Measurements from ENCODE around the gene KCNIP4. TPM values are rescaled to one million over a fixed set of nuclear protein-coding genes. Genes with fewer than 3 reads are reported as not detected.

Gene KCNIP4
- total RNA-seq, 1 donor from 2014 or later = not detected

- no peaks in the 10 kb centered on the region for H3K36me3 Mint-ChIP-seq (ENCODE audit: low read depth)
- no peak overlapping the region for H3K4me3 Mint-ChIP-seq (ENCODE audit: unreplicated experiment)
- TF ChIP-seq, protein P1, sequence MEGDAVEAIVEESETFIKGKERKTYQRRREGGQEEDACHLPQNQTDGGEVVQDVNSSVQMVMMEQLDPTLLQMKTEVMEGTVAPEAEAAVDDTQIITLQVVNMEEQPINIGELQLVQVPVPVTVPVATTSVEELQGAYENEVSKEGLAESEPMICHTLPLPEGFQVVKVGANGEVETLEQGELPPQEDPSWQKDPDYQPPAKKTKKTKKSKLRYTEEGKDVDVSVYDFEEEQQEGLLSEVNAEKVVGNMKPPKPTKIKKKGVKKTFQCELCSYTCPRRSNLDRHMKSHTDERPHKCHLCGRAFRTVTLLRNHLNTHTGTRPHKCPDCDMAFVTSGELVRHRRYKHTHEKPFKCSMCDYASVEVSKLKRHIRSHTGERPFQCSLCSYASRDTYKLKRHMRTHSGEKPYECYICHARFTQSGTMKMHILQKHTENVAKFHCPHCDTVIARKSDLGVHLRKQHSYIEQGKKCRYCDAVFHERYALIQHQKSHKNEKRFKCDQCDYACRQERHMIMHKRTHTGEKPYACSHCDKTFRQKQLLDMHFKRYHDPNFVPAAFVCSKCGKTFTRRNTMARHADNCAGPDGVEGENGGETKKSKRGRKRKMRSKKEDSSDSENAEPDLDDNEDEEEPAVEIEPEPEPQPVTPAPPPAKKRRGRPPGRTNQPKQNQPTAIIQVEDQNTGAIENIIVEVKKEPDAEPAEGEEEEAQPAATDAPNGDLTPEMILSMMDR (IDR thresholded peaks at IDR 0.05) = no peak
- peaks cover 34% of the 10 kb centered on the region for H3K27me3 Mint-ChIP-seq (ENCODE audit: low read depth)
- no peaks in the 10 kb centered on the region for H3K9me3 Mint-ChIP-seq (ENCODE audit: low read depth)
- no peak for DNase-seq (ENCODE audit: low spot score)
- no peak overlapping the region for H3K27ac Mint-ChIP-seq (ENCODE audit: unreplicated experiment)
- no peaks in the 10 kb centered on the region for H3K4me1 Mint-ChIP-seq (ENCODE audit: low read depth)
Measured at GRCh38 chr4:21752616-21753015, 196.0 kb downstream of the KCNIP4 start.

- Mint-ChIP-seq H3K36me3 (ENCODE audit: low read depth) (no peaks in the 10 kb centered on the region), H3K27ac (ENCODE audit: unreplicated experiment) (no peak overlapping the region), H3K9me3 (ENCODE audit: low read depth) (no peaks in the 10 kb centered on the region), H3K4me1 (ENCODE audit: low read depth) (no peaks in the 10 kb centered on the region), H3K4me3 (ENCODE audit: unreplicated experiment) (no peak overlapping the region), H3K27me3 (ENCODE audit: low read depth) (peaks cover 38% of the 10 kb centered on the region)
- TF ChIP-seq, protein P1 (IDR thresholded peaks at IDR 0.05) = no peak
- no peak for DNase-seq (ENCODE audit: low spot score)
Measured at GRCh38 chr4:21749924-21750323, 198.6 kb downstream of the KCNIP4 start.

DNA sequence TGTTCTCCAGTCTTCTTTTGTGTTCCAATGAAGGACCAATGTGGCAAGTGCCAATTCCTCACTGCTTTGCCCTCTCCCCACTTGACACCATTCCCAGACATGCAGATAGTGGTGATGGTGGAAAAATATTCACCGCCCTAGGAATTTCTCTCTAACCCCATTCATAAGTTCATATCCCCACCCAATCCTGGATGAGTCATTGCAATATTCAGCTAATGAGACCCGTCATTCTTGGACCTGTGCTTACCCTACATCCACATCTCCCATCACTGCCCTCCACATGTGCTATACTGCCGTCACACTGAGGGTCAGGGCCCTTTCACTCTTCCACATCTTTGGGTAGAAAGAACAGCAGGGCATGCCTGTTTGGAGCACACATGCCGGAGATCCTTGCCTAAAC lies 199.2 kb downstream of the KCNIP4 start:
- Mint-ChIP-seq H3K9me3 (ENCODE audit: low read depth) (no peaks in the 10 kb centered on the region), H3K27ac (ENCODE audit: unreplicated experiment) (no peak overlapping the region), H3K4me1 (ENCODE audit: low read depth) (no peaks in the 10 kb centered on the region), H3K4me3 (ENCODE audit: unreplicated experiment) (no peak overlapping the region), H3K27me3 (ENCODE audit: low read depth) (peaks cover 38% of the 10 kb centered on the region), H3K36me3 (ENCODE audit: low read depth) (no peaks in the 10 kb centered on the region)
- no peak for DNase-seq (ENCODE audit: low spot score)
- TF ChIP-seq, protein P1 (IDR thresholded peaks at IDR 0.05) = no peak

DNA sequence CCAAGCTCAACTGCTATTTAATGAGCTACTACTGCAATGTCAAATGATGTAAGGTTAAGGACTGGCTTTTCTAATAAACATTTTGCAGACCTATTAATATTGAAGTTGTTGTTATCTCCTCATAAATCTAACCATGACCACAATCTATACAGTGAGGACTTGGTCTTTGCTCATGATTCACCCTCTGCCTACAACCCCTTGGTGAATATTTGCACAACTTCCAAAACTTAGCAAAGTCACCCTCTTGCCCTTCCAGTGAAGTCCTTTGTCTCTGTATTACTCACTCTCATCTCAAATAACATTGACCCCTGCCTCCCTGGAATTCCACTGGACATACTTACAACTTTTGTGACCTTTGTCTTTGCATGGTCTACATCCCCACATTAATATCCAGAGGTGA lies 204.5 kb downstream of the KCNIP4 start:
- H3K4me3 Mint-ChIP-seq (ENCODE audit: unreplicated experiment) = no peak overlapping the region
- peaks cover 14% of the 10 kb centered on the region for H3K27me3 Mint-ChIP-seq (ENCODE audit: low read depth)
- H3K9me3 Mint-ChIP-seq (ENCODE audit: low read depth) = no peaks in the 10 kb centered on the region
- H3K36me3 Mint-ChIP-seq (ENCODE audit: low read depth) = no peaks in the 10 kb centered on the region
- H3K27ac Mint-ChIP-seq (ENCODE audit: unreplicated experiment) = no peak overlapping the region
- no peak for DNase-seq (ENCODE audit: low spot score)
- TF ChIP-seq, protein P1 (IDR thresholded peaks at IDR 0.05) = no peak
- no peaks in the 10 kb centered on the region for H3K4me1 Mint-ChIP-seq (ENCODE audit: low read depth)

DNA sequence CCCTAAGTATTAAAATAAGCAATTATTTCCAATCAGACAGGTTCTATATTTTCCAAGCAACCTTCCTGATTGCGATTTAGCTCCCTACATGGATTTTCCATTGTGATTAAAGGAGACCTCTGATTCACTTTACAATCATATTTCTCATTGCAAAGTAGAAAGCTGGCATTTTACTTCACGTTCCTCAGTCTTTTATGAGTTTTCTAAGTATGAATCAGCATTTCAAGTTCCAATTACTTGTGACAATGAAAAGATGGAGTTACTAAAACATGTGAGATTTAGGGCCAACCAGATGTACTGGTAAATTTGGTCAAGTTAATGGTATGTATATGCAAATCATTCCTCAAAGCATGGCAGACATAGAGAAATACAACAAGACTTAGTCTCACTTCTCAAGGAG lies 206.2 kb downstream of the KCNIP4 start:
- Mint-ChIP-seq H3K27ac (ENCODE audit: unreplicated experiment) (no peak overlapping the region), H3K27me3 (ENCODE audit: low read depth) (peaks cover 14% of the 10 kb centered on the region), H3K4me1 (ENCODE audit: low read depth) (no peaks in the 10 kb centered on the region), H3K36me3 (ENCODE audit: low read depth) (no peaks in the 10 kb centered on the region), H3K4me3 (ENCODE audit: unreplicated experiment) (no peak overlapping the region), H3K9me3 (ENCODE audit: low read depth) (no peaks in the 10 kb centered on the region)
- TF ChIP-seq, protein P1 (IDR thresholded peaks at IDR 0.05) = no peak
- DNase-seq (ENCODE audit: low spot score) = no peak
